GM23248 (cell line): Measurements from ENCODE around the gene C13orf42. TPM values are rescaled to one million over a fixed set of nuclear protein-coding genes. Genes with fewer than 3 reads are reported as not detected.

Source experiments
- DNase-seq: peaks from one replicate; pipeline ENCODE4 v3.0.0-alpha.2; 2015
- H2AFZ ChIP-seq: fragments of 200-600 bp; sonication (generic); 2 replicates; pipeline ENCODE4 v1.6.1; 2016; ENCODE audit warnings: antibody characterized with exemption
- H3F3A ChIP-seq: fragments of 200-600 bp; sonication (generic); 2 replicates; pipeline ENCODE4 v1.6.1; 2016; ENCODE audit warnings: mild to moderate bottlenecking, antibody characterized with exemption, mixed run types; ENCODE audit not compliant: insufficient read depth
- H3K27ac ChIP-seq: fragments of 200-600 bp; sonication (generic); 2 replicates; pipeline ENCODE4 v1.5.1; 2016; ENCODE audit warnings: mild to moderate bottlenecking
- H3K27me3 ChIP-seq: fragments of 200-600 bp; sonication (generic); replicated peaks from 2 replicates; pipeline ENCODE4 v1.6.1; 2016; ENCODE audit warnings: mild to moderate bottlenecking; ENCODE audit not compliant: insufficient read depth
- H3K36me3 ChIP-seq: fragments of 200-600 bp; sonication (generic); 2 replicates; pipeline ENCODE4 v1.6.1; 2016; ENCODE audit warnings: low read depth, mild to moderate bottlenecking
- H3K4me1 ChIP-seq: fragments of 200-600 bp; sonication (generic); 2 replicates; pipeline ENCODE4 v1.6.1; 2016; ENCODE audit warnings: mild to moderate bottlenecking; ENCODE audit not compliant: insufficient read depth
- H3K4me2 ChIP-seq: fragments of 200-600 bp; sonication (generic); one replicate; pipeline ENCODE4 v1.6.1; 2016; ENCODE audit warnings: mild to moderate bottlenecking; ENCODE audit not compliant: unreplicated experiment
- H3K4me3 ChIP-seq: fragments of 200-600 bp; sonication (generic); 2 replicates; pipeline ENCODE4 v1.5.1; 2016; ENCODE audit warnings: mild to moderate bottlenecking
- H3K79me2 ChIP-seq: fragments of 200-600 bp; sonication (generic); 2 replicates; pipeline ENCODE4 v1.6.1; 2016; ENCODE audit warnings: mild to moderate bottlenecking; ENCODE audit not compliant: insufficient read depth
- H3K9ac ChIP-seq: fragments of 200-600 bp; sonication (generic); 2 replicates; pipeline ENCODE4 v1.6.1; 2016; ENCODE audit warnings: mild to moderate bottlenecking
- H3K9me2 ChIP-seq: fragments of 200-600 bp; sonication (generic); 2 replicates; pipeline ENCODE4 v1.6.1; 2016; ENCODE audit warnings: mixed run types, mild to moderate bottlenecking, moderate library complexity; ENCODE audit not compliant: insufficient read depth
- H3K9me3 ChIP-seq: fragments of 200-600 bp; sonication (generic); one replicate; pipeline ENCODE4 v1.6.1; 2017; ENCODE audit warnings: low read depth
- H4K20me1 ChIP-seq: fragments of 200-600 bp; sonication (generic); 2 replicates; pipeline ENCODE4 v1.6.0; 2016; ENCODE audit not compliant: insufficient read depth
- EZH2 ChIP-seq: fragments of 200-600 bp; sonication (generic); IDR thresholded peaks from 2 replicates; pipeline ENCODE4 v1.6.1; 2018; ENCODE audit warnings: antibody characterized with exemption, mild to moderate bottlenecking; ENCODE audit not compliant: insufficient read depth, poor library complexity, severe bottlenecking
- EZH2phosphoT487 ChIP-seq: fragments of 200-600 bp; sonication (generic); IDR thresholded peaks from 2 replicates; pipeline ENCODE4 v1.6.1; 2018; ENCODE audit warnings: antibody characterized with exemption, moderate library complexity, mild to moderate bottlenecking, low read depth; ENCODE audit not compliant: insufficient read depth
- WGBS, 2 experiments: methylation state at CpG; one replicate each; pipeline ENCODE4 v1.1.6; 2015 to 2017; ENCODE audit warnings: low lambda C conversion rate in 2 of 2, low coverage in 1 of 2; ENCODE audit errors: missing lambda C conversion rate in 2 of 2; 5-methylcytosine and 5-hydroxymethylcytosine counted together
- in situ Hi-C: fragments of 300-500 bp; cut with MboI; formaldehyde crosslinking; loops from 2 replicates; pipeline ENCODE4 v1.15.0; 2020
- polyA plus RNA-seq: library from polyadenylated mRNA; unstranded; fragments of >200 nt; fragmentation: Nextera tagmentation; extraction: Ambion mirVana; gene quantifications from 2 replicates; pipeline ENCODE4 v1.2.1, GENCODE V29; 2016
- total RNA-seq: library from RNA; depleted of rRNA; stranded (reverse); fragments of >200 nt; shearing (Covaris generic); gene quantifications from 2 replicates; pipeline ENCODE4 v1.2.3, GENCODE V29; 2014; rRNA removed

The C13orf42 gene
- total and polyA plus RNA-seq, 2 experiments from 2014 or later: not detected

- Histone ChIP-seq H3K4me1 (no peaks in the 10 kb centered on the region), H3K4me3 (no peak overlapping the region), H3K27ac (no peak overlapping the region), H4K20me1 (no peaks in the 10 kb centered on the region), H3K9me2 (no peaks in the 10 kb centered on the region), H3K4me2 (no peak overlapping the region), H3K27me3 (peaks cover 36% of the 10 kb centered on the region), H3F3A (no peaks in the 10 kb centered on the region), H2AFZ (no peak overlapping the region), H3K79me2 (no peaks in the 10 kb centered on the region), H3K9me3 (no peaks in the 10 kb centered on the region), H3K9ac (no peak overlapping the region), H3K36me3 (no peaks in the 10 kb centered on the region)
- in situ Hi-C loops: no loop called here
- DNase-seq: no peak
- 94 to 95% methylated on average over 3 of the region's 3 CpGs for WGBS, 2 experiments
- TF ChIP-seq EZH2phosphoT487 (no peak), EZH2 (no peak)
Measured at GRCh38 chr13:51034906-51035305, 76.2 kb downstream of the C13orf42 start.

- WGBS, 2 experiments: 35 to 44% methylated on average over 5 of the region's 5 CpGs
- no peak for DNase-seq
Measured at GRCh38 chr13:51033421-51034185, 77.5 kb downstream of the C13orf42 start.

GRCh38 chr13:51032831-51033230 is 78.2 kb downstream of the C13orf42 start:
- no peak for TF ChIP-seq EZH2phosphoT487
- TF ChIP-seq EZH2: no peak
- whole genome bisulfite sequencing, 2 experiments: 69 to 79% methylated on average over 3 of the region's 3 CpGs
- no peaks in the 10 kb centered on the region for H3K36me3 ChIP-seq
- no peak overlapping the region for H2AFZ ChIP-seq
- no peak for DNase-seq
- H3K4me1 ChIP-seq: no peaks in the 10 kb centered on the region
- H3K27me3 ChIP-seq: peaks cover 32% of the 10 kb centered on the region
- no peak overlapping the region for H3K4me3 ChIP-seq
- no peaks in the 10 kb centered on the region for H3K79me2 ChIP-seq
- no peaks in the 10 kb centered on the region for H3K9me2 ChIP-seq
- H3K9ac ChIP-seq: no peak overlapping the region
- H3K27ac ChIP-seq: no peak overlapping the region
- H3K9me3 ChIP-seq: no peaks in the 10 kb centered on the region
- no peak overlapping the region for H3K4me2 ChIP-seq
- no peaks in the 10 kb centered on the region for H4K20me1 ChIP-seq
- in situ Hi-C loops: no loop called here
- no peaks in the 10 kb centered on the region for H3F3A ChIP-seq

More at GRCh38 chr13:51033421-51034185, 77.5 kb downstream of the C13orf42 start:
- no peaks in the 10 kb centered on the region for H3K9me3 ChIP-seq
- H3K9ac ChIP-seq: no peak overlapping the region
- H3K36me3 ChIP-seq: no peaks in the 10 kb centered on the region
- H3F3A ChIP-seq: no peaks in the 10 kb centered on the region
- no peak overlapping the region for H3K27ac ChIP-seq
- no peaks in the 10 kb centered on the region for H3K79me2 ChIP-seq
- TF ChIP-seq EZH2phosphoT487: no peak
- TF ChIP-seq EZH2: no peak
- H3K9me2 ChIP-seq: no peaks in the 10 kb centered on the region
- peaks cover 33% of the 10 kb centered on the region for H3K27me3 ChIP-seq
- H3K4me1 ChIP-seq: no peaks in the 10 kb centered on the region
- H2AFZ ChIP-seq: no peak overlapping the region
- in situ Hi-C loops: no loop called here
- H3K4me2 ChIP-seq: no peak overlapping the region
- no peaks in the 10 kb centered on the region for H4K20me1 ChIP-seq
- no peak overlapping the region for H3K4me3 ChIP-seq

Other genes starting within 250 kb of the C13orf42 start
- gene RNASEH2B, start 201.5 kb downstream of the C13orf42 start, total RNA-seq: 28.3 and 33.5 TPM in 2 replicates
- gene RNASEH2B, start 201.5 kb downstream of the C13orf42 start, polyA plus RNA-seq: 27.9 and 32.0 TPM in 2 replicates
- gene FAM124A, start 111.1 kb upstream of the C13orf42 start, total RNA-seq: not detected in 2 replicates
- gene FAM124A, start 111.1 kb upstream of the C13orf42 start, polyA plus RNA-seq: 0.10 TPM in 1 of 2 replicates, not detected in the other
- gene SERPINE3, start 228.4 kb upstream of the C13orf42 start, total RNA-seq: not detected in 2 replicates
- 0.21 TPM in 1 of 2 replicates, not detected in the other for gene SERPINE3, start 228.4 kb upstream of the C13orf42 start, polyA plus RNA-seq